ENCODE results near the gene LHFPL3.

LHFPL3 gene

DNA sequence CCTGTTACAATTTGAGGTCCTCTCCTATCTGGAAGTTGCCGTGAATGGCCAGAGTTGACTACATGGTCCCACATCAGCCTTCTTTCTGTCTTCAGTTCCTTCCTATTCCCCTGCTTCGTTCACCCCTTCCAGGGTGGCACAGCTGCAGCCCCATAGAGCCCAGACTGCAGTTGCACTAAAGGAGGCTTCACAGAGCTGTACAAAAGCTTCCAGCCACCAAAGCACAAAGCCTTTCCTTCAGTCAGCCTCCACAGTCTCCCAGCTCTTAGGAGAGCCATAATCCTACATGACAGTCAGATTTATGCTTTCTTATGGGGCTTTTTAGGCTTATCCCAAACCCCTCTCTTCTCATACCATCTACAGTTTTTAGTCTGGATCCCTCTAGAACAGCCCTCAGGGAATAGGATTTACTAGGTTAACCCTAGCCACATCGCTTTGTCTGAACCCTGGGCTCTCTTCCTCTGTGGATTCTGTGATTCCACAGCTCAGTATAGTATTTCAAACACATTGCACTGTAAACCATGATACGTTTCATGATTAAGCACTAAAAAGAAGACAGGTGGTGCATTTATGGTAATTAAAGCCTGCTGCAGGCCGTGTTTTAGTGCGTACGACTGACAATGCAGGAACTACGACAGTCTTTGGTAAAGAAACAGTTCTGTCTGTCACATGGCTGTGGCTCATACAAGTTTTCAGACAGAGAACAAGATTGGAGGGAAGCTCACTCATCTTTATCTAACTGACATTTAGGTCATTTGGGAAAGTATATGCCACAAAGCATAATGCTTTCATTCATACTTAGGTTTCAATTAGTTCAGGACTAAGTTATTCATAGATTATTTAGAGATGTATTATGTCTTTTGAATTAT lies 477.3 kb downstream of the LHFPL3 start:
- no peak for DNase-seq

- no peak for DNase-seq
Measured at GRCh38 chr7:104807671-104808070, 479.3 kb downstream of the LHFPL3 start.

DNA sequence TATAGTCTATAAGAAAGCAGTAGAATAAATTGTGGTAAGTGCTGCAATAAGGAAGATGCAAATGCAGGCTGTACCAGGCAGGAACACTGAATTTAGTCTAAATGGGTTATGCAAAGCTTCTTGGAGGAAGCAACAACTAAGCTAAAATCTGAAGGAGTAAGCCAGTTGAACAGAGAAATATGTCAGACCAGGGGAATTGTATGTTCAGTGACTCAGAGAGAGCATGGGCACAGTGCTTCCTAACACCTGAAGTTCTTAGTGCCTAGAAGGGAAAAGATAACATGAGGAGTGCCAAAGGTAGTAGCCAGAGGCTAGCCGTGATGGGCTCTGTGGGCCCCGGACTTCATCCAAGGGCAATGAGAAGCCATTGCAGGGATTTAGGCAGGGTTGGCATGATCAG lies 481.5 kb downstream of the LHFPL3 start:
- no peak for DNase-seq

- no peak for DNase-seq
Measured at GRCh38 chr7:104814126-104814525, 485.7 kb downstream of the LHFPL3 start.

- DNase-seq, result no peak
Measured at GRCh38 chr7:104814671-104815400, 486.4 kb downstream of the LHFPL3 start.

DNA sequence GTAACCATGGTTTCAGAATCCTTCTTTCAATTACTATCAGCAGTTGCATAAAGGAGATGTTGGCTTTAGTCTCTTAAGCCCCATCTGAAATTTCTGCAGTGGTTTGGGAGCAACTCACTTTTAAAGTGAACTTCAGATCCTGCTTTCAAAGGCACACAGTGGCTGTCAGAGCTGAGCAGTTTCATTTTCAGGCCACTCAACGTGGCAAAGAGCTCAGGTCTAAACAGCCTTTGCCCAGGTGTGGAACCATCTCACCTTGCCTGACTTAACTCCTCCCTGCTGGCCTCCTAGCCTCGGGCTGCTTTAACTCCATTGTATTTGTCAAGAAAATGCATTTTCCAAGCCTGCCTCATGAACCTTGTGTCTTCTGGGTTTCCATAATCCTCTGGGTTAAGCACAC lies 488.1 kb downstream of the LHFPL3 start:
- DNase-seq, result no peak

- no peak for DNase-seq
Measured at GRCh38 chr7:104818961-104819880, 490.8 kb downstream of the LHFPL3 start.

GRCh38 chr7:104820836-104821535 lies 492.6 kb downstream of the LHFPL3 start:
- DNase-seq, result no peak

DNA sequence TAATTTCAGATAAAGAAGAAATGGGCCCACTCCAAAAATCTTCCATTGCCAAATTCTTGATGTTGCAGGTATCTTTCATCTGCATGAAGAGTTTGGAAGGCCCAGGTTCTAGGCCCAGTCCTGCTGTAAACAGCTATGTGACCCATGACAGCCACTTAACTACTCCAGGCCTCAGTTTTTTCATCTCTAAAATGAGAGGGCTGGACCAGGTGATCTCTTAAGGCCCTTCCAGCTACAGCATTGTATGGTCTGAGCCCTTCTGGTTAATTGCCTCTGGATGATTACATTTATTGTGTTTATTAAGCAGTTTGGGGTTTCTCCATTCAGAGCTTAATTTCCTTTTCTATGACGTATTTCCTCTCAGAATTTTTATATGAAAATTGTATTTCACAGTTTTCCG lies 494.8 kb downstream of the LHFPL3 start:
- no peak for DNase-seq

- DNase-seq, result peak in 1 of 5 donors; percentile 8
Measured at GRCh38 chr7:104825099-104825498, 496.7 kb downstream of the LHFPL3 start.

DNA sequence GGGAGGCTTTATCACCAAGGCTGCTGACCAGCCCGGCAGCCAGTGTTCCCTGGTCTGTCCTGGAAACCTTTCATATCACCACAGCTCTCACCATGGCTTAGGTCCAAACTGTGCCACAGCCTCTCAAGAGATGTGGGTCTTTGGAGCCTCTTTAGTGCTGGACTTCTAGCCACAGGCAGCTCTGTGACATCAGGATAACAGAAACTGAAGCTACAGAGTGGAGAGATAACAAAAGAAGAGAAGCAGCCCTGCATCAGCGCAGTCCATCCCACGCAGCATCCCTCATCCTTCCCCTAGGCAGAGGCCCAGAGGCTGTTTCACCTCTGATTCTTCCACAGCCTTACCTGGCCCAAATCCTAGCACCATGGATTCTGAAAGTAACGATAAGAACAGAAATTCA lies 497.7 kb downstream of the LHFPL3 start:
- no peak for DNase-seq

- DNase-seq, result no peak
Measured at GRCh38 chr7:104836976-104837375, 508.6 kb downstream of the LHFPL3 start.

DNA sequence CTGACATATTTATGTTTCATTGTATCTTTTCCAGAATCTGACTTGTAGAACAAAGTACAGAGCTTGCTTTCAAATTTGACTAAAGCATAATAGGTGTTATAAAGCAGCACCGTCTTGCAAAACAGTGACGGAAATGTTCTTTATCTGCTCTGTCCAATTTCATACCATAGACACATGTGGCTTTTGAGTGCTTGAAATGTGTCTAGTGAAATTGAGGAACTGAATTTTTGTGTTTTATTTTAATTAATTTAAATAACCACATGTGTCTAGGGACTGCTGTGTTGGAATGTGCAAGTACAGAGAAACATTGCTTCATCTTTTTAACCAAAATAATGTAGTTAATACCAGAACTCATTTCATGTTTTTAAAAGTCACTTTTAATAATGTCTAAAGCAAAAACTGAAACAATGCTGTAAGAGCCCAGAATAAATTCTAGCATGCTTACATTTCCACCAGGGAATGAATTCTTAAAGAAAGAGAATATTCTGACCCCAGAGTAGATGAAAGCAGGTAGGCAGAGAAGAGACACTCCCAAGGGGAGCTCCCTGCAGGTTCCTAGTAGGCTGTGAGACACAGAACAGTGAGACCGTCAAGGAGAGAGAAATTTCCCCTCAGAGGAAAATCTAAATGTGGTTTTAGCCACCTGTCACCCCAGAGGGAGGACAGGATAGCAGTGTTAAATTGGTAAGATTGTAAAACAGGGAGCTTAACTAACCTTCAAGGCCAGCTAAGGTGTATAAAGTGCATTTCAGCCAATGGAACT lies 510.3 kb downstream of the LHFPL3 start:
- DNase-seq, result no peak

DNA sequence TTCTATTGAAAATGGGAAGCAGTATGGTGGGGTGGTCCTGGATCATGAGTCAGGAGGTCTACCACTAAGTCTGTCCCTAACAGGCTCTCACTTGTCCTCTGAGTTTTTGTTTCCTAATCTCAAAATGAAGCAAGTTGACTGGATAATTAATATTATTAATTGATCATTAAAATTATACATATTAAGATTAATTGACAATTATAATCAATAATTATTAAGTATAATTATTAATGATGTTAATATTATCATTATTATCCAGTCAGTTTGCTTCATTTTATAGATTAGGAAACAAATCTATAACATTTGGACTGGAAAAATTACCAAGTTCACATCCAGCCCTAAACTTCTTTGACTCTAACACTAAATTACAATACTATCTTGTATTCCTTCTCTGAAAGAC lies 511.4 kb downstream of the LHFPL3 start:
- DNase-seq, result no peak

- DNase-seq, result no peak
Measured at GRCh38 chr7:104841798-104842197, 513.4 kb downstream of the LHFPL3 start.

DNA sequence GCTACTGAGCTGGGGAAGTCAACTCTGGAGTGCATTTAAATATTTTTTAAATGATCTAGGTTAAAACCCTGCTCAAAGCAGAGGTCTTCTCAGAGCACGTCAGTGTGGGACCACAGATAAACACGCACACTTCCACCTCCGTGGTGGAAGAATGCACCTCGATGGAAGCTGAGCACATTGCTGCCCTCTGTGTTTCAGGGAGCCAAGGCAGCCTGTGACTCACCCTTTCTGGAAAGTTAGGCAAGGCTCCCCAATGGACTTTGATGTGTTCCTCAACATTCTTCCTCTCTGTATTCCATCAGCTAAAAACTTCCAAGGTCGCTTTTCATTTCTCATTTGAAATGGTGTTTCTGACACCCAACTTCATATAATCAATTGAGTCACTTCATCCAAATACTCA lies 514.8 kb downstream of the LHFPL3 start:
- no peak for DNase-seq

- no peak for DNase-seq
Measured at GRCh38 chr7:104845557-104845956, 517.2 kb downstream of the LHFPL3 start.

GRCh38 chr7:104846731-104847130 lies 518.3 kb downstream of the LHFPL3 start:
- no peak for DNase-seq

DNA sequence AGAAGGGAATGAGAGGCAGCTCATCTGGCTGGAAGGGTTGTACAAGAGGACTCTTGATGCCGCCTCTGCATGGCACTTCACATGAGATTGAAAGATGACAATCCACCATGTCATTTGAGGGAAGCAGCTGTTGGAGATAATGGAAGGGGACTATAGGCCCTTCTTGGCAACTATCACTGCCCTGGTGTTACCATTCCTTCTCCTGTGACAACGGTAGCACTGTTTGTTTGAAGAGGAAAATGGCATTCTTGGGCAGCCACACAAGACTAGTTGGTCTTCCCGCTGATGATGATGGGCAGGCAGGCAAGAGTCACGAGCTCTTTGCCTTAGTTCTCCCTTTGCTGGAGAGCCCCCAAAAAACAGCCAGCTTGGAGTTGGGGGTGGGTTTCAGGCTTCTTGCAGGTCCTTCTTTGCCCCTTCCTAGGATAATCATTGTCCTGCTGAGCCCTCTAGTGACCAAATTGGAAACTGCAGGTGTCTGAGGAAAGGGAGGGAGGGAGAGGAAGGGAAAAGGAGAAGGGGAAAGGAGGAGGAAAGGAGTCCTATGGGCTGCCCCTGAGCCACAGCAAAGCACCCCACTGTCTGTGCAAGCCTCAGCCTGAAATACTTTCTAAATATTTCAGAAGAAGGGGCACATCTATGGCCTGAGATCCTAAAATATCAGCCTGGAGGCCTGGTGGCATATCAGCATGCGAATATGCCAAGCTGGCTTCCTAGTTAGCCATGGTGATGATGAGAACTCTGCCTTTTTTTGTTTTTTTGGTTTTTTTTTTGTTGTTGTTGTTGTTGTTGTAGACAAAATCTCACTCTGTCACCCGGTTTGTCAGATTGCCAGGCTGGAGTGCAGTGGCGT lies 520.0 kb downstream of the LHFPL3 start:
- peak in 3 of 5 donors; percentile 22 to 33 (median 24) for DNase-seq

DNA sequence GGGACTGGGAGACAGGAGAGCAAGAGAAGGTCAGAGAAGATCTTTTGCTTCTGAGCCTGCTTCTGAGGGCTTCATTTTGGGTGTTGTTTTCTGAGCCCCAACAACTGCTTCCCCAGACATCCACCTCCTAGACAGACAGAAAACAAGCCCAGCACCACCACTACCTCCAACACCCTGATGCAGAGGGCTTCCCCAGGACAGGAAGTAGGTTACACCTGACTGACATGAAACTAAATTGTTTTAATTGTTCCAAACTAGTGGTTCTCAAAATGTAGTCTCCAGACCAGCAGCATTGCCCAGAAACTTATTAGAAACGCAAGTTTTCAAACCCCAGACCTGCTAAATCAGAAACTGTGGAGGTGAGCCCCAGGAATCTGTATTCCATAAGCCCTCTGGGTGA lies 522.0 kb downstream of the LHFPL3 start:
- no peak for DNase-seq

DNA sequence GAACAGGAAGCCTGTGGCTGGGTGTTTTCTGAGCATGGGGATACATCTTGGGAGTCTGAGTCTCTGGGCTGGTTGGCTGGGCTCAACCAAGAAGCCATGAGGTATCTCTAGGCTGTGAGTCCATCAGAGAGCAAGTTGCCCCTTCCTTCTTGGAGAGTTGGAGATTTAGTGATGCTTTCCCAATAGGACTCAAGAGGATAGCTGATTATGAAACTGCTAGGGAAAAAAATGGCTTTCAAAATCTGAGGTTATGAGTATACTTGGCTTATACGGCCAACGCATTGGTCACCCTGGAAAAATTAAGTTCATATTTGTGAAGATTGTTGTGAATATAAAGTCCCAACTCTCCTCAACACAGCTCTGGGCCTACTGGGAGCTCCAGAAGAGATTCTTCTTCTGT lies 522.9 kb downstream of the LHFPL3 start:
- DNase-seq, result no peak

Data from T-helper 1 cell (primary cell).